Lung (tissue), 12 donors: ENCODE data around the gene OXCT2. TPM values are rescaled to one million over a fixed set of nuclear protein-coding genes. Genes with fewer than 3 reads are reported as not detected.
"Not testable (repeated sequence)": the region's sequence is repeated elsewhere in the genome, so short reads cannot be mapped to it uniquely, and the experiment has no call there.

Experiments
- ATAC-seq: fragments of 200-7000 bp; cut with Tn5 transposase; one replicate; pipeline ENCODE4 v1.9.1; 2020; ENCODE audit warnings: moderate number of reproducible peaks; ENCODE audit not compliant: insufficient read depth, low FRiP score
- DNase-seq, 3 donors: peaks; one replicate each; pipeline ENCODE4 v3.0.0-alpha.2; 2013 to 2017
- H3K27ac ChIP-seq, 2 donors: one replicate each; pipeline ENCODE4 v1.5.1; 2013; ENCODE audit warnings: mild to moderate bottlenecking in 2 of 2, moderate library complexity in 2 of 2, control low read depth in 1 of 2, inconsistent platforms in 1 of 2, low read depth in 1 of 2, low read length in 1 of 2
- H3K27me3 ChIP-seq, 3 donors: one replicate each; pipeline ENCODE4 v1.5.1; 2013; ENCODE audit warnings: low read length in 2 of 3; ENCODE audit not compliant: control insufficient read depth in 3 of 3, insufficient read depth in 3 of 3
- H3K36me3 ChIP-seq, 4 donors: one replicate each; pipeline ENCODE4 v1.5.1; 2013; ENCODE audit warnings: low read length in 4 of 4, mild to moderate bottlenecking in 1 of 4, moderate library complexity in 1 of 4; ENCODE audit not compliant: control insufficient read depth in 4 of 4, insufficient read depth in 4 of 4
- H3K4me1 ChIP-seq, 5 donors: one replicate each; pipeline ENCODE4 v1.5.1; 2013; ENCODE audit warnings: low read length in 5 of 5, mild to moderate bottlenecking in 2 of 5, moderate library complexity in 1 of 5; ENCODE audit not compliant: control insufficient read depth in 5 of 5, insufficient read depth in 5 of 5
- H3K4me3 ChIP-seq: one replicate; pipeline ENCODE4 v1.5.1; 2013; ENCODE audit warnings: mild to moderate bottlenecking, control low read depth, moderate library complexity
- H3K9ac ChIP-seq, 2 donors: one replicate each; pipeline ENCODE4 v1.5.1; 2013; ENCODE audit warnings: low read length in 2 of 2, control low read depth in 1 of 2; ENCODE audit not compliant: insufficient read depth in 1 of 2
- H3K9me3 ChIP-seq, 4 donors: one replicate each; pipeline ENCODE4 v1.5.1; 2013; ENCODE audit warnings: low read length in 3 of 4, mild to moderate bottlenecking in 1 of 4, moderate library complexity in 1 of 4; ENCODE audit not compliant: control insufficient read depth in 4 of 4, insufficient read depth in 3 of 4
- WGBS, 2 donors: extraction: QIAGEN DNeasy Blood & Tissue Kit; methylation state at CpG; one replicate each; pipeline ENCODE4 v1.1.7; 2013; 5-methylcytosine and 5-hydroxymethylcytosine counted together
- polyA plus RNA-seq, 2 donors: library from polyadenylated mRNA; stranded (reverse); fragments of 200-250 nt; gene quantifications; one replicate each; pipeline ENCODE4 v1.2.1, GENCODE V29; 2013
- total RNA-seq, 2 donors: library from RNA; depleted of rRNA in 1 of 2; stranded (reverse); fragments of >200 nt in 1 of 2; gene quantifications; one replicate each; pipeline ENCODE4 v1.2.1, GENCODE V29; 2014 to 2021
- TF ChIP-seq, protein P1 (sequence below): IDR thresholded peaks from 2 replicates; pipeline ENCODE4 v1.5.1; 2012; ENCODE audit warnings: mild to moderate bottlenecking; ENCODE audit errors: control extremely low read depth, extremely low read depth
- donor health status: control.
- donor health status: control.
- donor health status: Bipolar disorder and iron deficiency.
- donor health status: healthy.
- donor health status: DM: yes; HTN: yes; CAD: no.

The OXCT2 gene
- total and polyA plus RNA-seq, 4 donors = 0.17 to 0.95 (median 0.48) TPM

DNA sequence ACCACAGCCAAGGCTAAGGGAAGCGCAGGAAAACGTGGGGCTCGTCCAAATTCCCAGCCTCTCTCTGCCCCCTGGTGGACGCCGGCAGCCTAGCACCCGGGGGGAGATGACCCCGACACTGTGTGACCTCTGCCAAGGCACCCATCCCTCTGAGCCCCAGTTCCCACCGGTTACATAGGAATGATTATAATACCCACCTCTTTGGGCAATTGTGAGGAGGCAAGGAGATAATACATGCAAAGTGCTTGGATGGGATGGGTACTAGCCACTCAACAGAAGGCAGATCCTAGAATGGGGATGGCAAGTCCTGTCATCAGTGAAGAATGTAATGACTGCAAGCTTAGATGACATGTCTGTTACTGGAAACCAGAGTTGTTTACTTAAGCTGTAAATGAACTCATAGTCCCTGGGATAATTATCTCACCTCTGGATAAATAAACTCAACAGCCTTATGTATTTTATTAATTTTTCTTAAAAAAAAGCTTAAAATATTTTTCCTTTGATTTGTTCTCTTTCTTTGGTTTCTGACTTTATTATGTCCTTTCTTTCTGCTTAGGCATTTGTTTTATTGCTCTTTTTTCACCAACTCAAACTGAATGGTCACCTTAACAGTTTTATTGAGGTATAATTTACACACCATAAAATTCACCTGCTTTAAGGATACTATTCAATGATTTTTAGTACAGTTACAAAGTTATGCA, 28.8 kb upstream of the OXCT2 start:
- Histone ChIP-seq H3K9ac (no peak overlapping the region), H3K27me3 (no peaks in the 10 kb centered on the region), H3K9me3 (no peaks in the 10 kb centered on the region), H3K4me1 (peaks cover 0 to 3% (median 0%) of the 10 kb centered on the region in 5 donors), H3K36me3 (no peaks in the 10 kb centered on the region), H3K27ac (no peak overlapping the region), H3K4me3 (no peak overlapping the region)
- TF ChIP-seq, protein P1, sequence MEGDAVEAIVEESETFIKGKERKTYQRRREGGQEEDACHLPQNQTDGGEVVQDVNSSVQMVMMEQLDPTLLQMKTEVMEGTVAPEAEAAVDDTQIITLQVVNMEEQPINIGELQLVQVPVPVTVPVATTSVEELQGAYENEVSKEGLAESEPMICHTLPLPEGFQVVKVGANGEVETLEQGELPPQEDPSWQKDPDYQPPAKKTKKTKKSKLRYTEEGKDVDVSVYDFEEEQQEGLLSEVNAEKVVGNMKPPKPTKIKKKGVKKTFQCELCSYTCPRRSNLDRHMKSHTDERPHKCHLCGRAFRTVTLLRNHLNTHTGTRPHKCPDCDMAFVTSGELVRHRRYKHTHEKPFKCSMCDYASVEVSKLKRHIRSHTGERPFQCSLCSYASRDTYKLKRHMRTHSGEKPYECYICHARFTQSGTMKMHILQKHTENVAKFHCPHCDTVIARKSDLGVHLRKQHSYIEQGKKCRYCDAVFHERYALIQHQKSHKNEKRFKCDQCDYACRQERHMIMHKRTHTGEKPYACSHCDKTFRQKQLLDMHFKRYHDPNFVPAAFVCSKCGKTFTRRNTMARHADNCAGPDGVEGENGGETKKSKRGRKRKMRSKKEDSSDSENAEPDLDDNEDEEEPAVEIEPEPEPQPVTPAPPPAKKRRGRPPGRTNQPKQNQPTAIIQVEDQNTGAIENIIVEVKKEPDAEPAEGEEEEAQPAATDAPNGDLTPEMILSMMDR = peak; percentile 53
- DNase-seq (peak; percentile 21 to 50 (median 28)), ATAC-seq (peak; percentile 90)
- 1 to 4% methylated on average over 8 of the region's 8 CpGs for WGBS, 2 donors

DNA sequence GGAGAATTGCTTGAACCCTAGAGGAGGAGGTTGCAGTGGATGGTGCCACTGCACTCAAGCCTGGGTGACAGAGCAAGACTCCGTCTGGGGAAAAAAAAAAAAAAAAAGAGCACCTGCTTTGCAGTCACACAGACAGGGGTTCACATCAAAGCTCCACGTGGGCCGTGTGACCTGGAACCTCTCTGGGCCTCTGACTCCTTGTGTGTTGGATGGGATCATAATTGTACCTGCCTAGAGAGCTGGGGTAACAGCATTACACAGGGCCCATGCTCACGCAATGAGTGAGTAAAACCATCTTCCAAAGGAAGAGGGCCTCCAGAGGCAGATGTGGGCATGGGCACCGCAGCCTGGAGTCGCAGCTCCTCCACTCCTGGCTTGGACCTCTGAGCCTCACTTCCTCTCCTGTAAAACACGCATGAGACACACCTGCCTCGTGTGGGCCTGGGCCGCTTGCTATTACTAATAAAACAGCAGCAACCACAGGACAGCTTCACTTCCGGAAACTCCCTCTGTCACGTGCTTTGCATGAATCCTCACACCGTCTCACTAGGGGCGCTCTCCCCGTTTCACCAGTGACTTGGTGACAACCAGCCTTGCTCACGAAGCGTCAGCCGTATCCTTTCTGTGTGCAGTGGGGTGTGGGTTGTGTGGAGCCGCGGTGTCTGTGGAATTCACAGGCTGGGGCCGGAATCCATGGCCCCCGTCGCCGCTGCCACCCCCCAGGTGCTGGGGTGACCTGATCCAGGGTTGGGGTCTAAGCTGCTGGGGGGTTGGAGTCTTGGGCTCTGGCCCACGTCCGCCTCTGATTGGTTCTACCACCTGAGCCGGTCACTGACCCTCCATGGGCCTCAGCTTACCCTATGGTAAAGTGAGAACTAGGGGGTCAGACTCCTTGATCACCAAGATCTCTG, 28.0 kb upstream of the OXCT2 start:
- H3K27ac ChIP-seq = peak overlapping the region in 1 of 2 donors; percentile 3
- H3K9me3 ChIP-seq, H3K9ac ChIP-seq, H3K36me3 ChIP-seq, H3K27me3 ChIP-seq, H3K4me3 ChIP-seq, H3K4me1 ChIP-seq: not testable (repeated sequence)
- WGBS, 2 donors = 37 to 42% methylated on average over 22 of the region's 26 CpGs
- DNase-seq (peak; percentile 54 to 65 (median 54)), ATAC-seq (peak; percentile 75)

DNA sequence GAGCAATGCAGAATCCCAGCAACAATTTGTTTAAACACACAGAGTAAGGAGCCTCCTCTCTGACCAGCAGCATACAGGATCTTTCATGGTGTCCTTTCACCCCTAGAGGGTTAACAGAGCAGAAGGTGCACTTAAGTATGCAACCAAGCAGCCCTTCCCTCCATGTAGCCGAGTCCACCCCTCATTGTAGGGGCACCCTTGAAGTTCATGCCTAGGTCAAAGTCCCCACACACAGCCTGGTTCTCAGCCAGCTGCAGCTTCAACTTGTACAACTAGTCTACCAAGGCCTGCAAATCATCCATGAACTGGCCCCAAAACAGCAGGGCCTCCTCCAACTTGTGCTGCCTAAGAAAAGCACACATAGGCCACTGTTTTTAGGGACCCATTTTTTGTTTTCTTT, 24.5 kb upstream of the OXCT2 start:
- TF ChIP-seq, protein P1 = no peak
- WGBS, 2 donors = 52 to 82% methylated on average over 1 of the region's 1 CpG
- Histone ChIP-seq H3K27me3 (peaks cover 0 to 7% (median 5%) of the 10 kb centered on the region in 3 donors), H3K36me3 (no peaks in the 10 kb centered on the region), H3K9me3 (no peaks in the 10 kb centered on the region), H3K4me3 (no peak overlapping the region), H3K9ac (no peak overlapping the region), H3K27ac (no peak overlapping the region), H3K4me1 (peaks cover 0 to 3% (median 0%) of the 10 kb centered on the region in 5 donors)
- DNase-seq (no peak), ATAC-seq (no peak)

DNA sequence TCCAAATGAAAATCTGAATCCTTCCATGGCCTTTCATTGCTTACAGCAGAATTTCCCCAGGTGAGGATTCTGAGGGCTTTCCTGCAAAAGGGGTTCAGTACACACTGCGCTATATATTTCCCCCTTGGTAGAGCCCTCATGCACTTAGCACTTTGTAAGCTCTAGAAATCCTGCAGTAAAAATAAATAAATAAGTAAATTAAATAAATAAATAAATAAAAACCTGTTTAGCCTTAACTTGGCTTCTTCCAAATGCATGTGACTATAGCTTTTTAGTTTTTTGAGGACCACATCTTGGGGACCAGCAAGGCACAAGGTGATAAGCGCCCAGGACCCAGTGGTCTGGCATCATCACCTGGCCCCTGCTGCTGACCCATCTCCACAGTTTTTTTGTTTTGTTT, 20.7 kb upstream of the OXCT2 start:
- H3K36me3 ChIP-seq = no peaks in the 10 kb centered on the region
- peaks cover 0 to 26% (median 19%) of the 10 kb centered on the region in 3 donors for H3K27me3 ChIP-seq
- WGBS, 2 donors = 96 to 97% methylated on average over 2 of the region's 2 CpGs
- TF ChIP-seq, protein P1 = no peak
- no peak overlapping the region for H3K4me3 ChIP-seq
- peaks cover 0 to 1% (median 0%) of the 10 kb centered on the region in 4 donors for H3K9me3 ChIP-seq
- peaks cover 0 to 5% (median 0%) of the 10 kb centered on the region in 5 donors for H3K4me1 ChIP-seq
- no peak overlapping the region for H3K9ac ChIP-seq
- H3K27ac ChIP-seq = no peak overlapping the region
- no peak for ATAC-seq
- no peak for DNase-seq
